ENCODE measurements around the gene CCRL2. TPM values are rescaled to one million over a fixed set of nuclear protein-coding genes. Genes with fewer than 3 reads are reported as not detected.

CCRL2 gene
- total RNA-seq, 1 experiment from 2014 or later = not detected

GRCh38 chr3:46456118-46456517 is 49.1 kb downstream of the CCRL2 start:
- H4K5ac ChIP-seq (ENCODE audit: insufficient read length, low read depth, low read length) = no peak overlapping the region
- H3K9ac ChIP-seq (ENCODE audit: extremely low read depth, insufficient read length, low read length) = no peak overlapping the region
- H3K27ac ChIP-seq (ENCODE audit: insufficient read length, low read depth, low read length) = no peak overlapping the region
- H2BK15ac ChIP-seq (ENCODE audit: low read depth, low read length) = no peak overlapping the region
- H4K91ac ChIP-seq (ENCODE audit: insufficient read length, low read depth, low read length) = no peak overlapping the region
- no peak overlapping the region for H3K23ac ChIP-seq (ENCODE audit: insufficient read length, low read depth, low read length)
- no peak overlapping the region for H2AK5ac ChIP-seq (ENCODE audit: insufficient read length, low read length)
- peak; percentile 15 for DNase-seq
- no peaks in the 10 kb centered on the region for H3K9me3 ChIP-seq (ENCODE audit: control insufficient read depth, low read depth, low read length)
- no peaks in the 10 kb centered on the region for H3K23me2 ChIP-seq (ENCODE audit: insufficient read length, low read depth, low read length, poor library complexity, severe bottlenecking)
- H2BK5ac ChIP-seq (ENCODE audit: insufficient read length, low read length) = no peak overlapping the region
- TF ChIP-seq CTCF (conservative IDR thresholded peaks at IDR 0.05) = no peak
- no peaks in the 10 kb centered on the region for H3K36me3 Mint-ChIP-seq (ENCODE audit: insufficient read depth in 1 of 3, low read depth in 3 of 3)
- no peaks in the 10 kb centered on the region for H3K79me1 ChIP-seq (ENCODE audit: insufficient read depth, low read depth, low read length, poor library complexity, severe bottlenecking)
- no CpG with 5 or more reads among the region's 14 CpGs for WGBS (ENCODE audit: extremely low coverage, insufficient read length, low lambda C conversion rate)
- no peak overlapping the region for H3K18ac ChIP-seq (ENCODE audit: insufficient read length, low read depth, low read length)
- H2BK20ac ChIP-seq (ENCODE audit: low read depth, low read length, poor library complexity, severe bottlenecking) = no peak overlapping the region
- H3K4me2 ChIP-seq (ENCODE audit: insufficient read depth, insufficient read length, low read length) = no peak overlapping the region
- no peak overlapping the region for H2AFZ ChIP-seq (ENCODE audit: low read length)
- H2BK120ac ChIP-seq (ENCODE audit: low read depth, low read length, poor library complexity, severe bottlenecking) = no peak overlapping the region
- no peak overlapping the region for H3K56ac ChIP-seq (ENCODE audit: insufficient read length, low read depth, low read length)
- no peaks in the 10 kb centered on the region for H3K27me3 ChIP-seq (ENCODE audit: insufficient read depth, low read length)
- H3K4me1 Mint-ChIP-seq = no peaks in the 10 kb centered on the region
- peaks cover 0 to 8% of the 10 kb centered on the region in 2 experiments; a peak in 1 of 5 replicates for H3K9me3 Mint-ChIP-seq
- H3K4me1 ChIP-seq (ENCODE audit: insufficient read depth, low read length) = no peaks in the 10 kb centered on the region
- no peak overlapping the region for H3K4ac ChIP-seq (ENCODE audit: low read depth, low read length)
- H3K14ac ChIP-seq (ENCODE audit: insufficient read depth, low read length) = no peak overlapping the region
- no peak overlapping the region for H3K27ac Mint-ChIP-seq
- H3K79me2 ChIP-seq (ENCODE audit: insufficient read depth, low read length) = no peaks in the 10 kb centered on the region
- no peak overlapping the region for H4K8ac ChIP-seq (replicated peaks; ENCODE audit: insufficient read length, low read depth, low read length)
- no peak overlapping the region for H3K4me3 Mint-ChIP-seq
- H3K27me3 Mint-ChIP-seq (ENCODE audit: low read depth) = peaks cover 5% of the 10 kb centered on the region
- no peak overlapping the region for H2BK12ac ChIP-seq (ENCODE audit: insufficient read length, low read depth, low read length)
- no peaks in the 10 kb centered on the region for H4K20me1 ChIP-seq (ENCODE audit: control insufficient read depth, insufficient read depth, insufficient read length)
- no peak overlapping the region for H3T11ph ChIP-seq (ENCODE audit: low read length)

Other genes with a start within 250 kb of the CCRL2 start
- gene CCR1, start 198.9 kb upstream of the CCRL2 start, total RNA-seq (2021) = not detected in 2 replicates
- not detected in 2 replicates for gene CCR3, start 164.8 kb upstream of the CCRL2 start, total RNA-seq (2021)
- not detected in 2 replicates for gene CCR2, start 53.1 kb upstream of the CCRL2 start, total RNA-seq (2021)
- gene CCR5, start 36.3 kb upstream of the CCRL2 start, total RNA-seq (2021) = not detected in 2 replicates
- not detected in 2 replicates for gene LTF, start 57.6 kb downstream of the CCRL2 start, total RNA-seq (2021)
- not detected in 2 replicates for gene RTP3, start 90.7 kb downstream of the CCRL2 start, total RNA-seq (2021)
- gene LRRC2, start 159.0 kb downstream of the CCRL2 start, total RNA-seq (2021) = 2.6 and 3.4 TPM in 2 replicates
- 0.11 TPM in 1 of 2 replicates, not detected in the other for gene FAM240A, start 205.3 kb downstream of the CCRL2 start, total RNA-seq (2021)

All from H9 (cell line).